Measurements from ENCODE around the gene BMP6.

Gene BMP6

DNA sequence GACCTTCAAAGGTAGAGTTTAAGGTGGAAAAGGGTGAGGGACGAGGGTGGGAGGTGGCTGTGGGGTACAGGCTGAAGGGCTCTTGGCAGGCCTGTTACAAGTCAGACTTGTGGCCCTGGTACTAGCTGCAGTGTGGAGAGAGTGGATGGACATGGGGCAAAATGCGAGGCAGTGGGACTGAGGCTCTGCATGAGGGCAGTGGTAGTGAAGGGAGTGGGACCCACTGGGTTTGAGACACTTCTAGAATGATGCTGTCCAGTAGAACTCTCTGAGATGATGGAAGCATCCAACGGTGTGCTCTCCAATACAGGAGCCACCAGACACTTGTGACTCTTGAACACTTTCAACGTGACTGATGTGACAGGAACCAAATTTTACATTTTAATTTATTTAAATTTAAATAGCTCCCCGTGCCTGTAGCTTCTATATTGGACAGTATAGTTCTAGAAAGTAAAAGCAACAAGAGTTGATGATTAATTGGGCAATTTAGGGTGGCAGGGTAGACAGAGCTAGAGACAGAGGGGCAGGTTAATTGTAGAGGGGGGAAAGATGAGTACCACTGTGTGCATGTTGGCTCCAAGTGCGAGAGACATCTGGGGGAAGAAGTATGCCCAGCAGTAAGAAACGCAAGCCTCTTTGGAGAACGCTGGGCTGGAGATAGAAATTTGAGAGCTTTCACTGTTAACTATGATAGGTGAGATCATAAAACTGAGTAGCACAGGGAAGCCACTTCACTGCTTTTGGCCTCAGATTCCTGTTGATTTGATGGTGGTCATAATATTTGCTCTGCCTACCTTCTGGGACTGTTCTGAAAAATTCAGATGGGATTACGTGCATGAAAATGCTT, 107.2 kb downstream of the BMP6 start:
- DNase-seq (ENCODE audit: low spot score), result no peak

DNA sequence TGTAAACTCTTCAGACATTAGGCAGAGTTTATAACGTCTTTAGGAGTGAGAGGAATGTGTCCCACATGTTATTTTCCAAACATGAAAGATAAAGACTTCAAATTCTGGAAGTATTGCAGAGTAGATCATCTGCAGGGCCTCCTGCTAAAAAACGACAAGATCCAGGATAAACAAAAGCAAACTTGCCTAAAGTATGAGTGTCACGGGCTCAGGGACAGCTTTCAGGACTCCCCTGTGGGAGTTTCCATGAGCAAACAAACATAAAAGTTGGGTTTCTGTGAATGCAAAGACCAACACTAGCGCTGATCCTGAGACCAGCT, 107.8 kb downstream of the BMP6 start:
- no peak for DNase-seq (ENCODE audit: low spot score)

DNA sequence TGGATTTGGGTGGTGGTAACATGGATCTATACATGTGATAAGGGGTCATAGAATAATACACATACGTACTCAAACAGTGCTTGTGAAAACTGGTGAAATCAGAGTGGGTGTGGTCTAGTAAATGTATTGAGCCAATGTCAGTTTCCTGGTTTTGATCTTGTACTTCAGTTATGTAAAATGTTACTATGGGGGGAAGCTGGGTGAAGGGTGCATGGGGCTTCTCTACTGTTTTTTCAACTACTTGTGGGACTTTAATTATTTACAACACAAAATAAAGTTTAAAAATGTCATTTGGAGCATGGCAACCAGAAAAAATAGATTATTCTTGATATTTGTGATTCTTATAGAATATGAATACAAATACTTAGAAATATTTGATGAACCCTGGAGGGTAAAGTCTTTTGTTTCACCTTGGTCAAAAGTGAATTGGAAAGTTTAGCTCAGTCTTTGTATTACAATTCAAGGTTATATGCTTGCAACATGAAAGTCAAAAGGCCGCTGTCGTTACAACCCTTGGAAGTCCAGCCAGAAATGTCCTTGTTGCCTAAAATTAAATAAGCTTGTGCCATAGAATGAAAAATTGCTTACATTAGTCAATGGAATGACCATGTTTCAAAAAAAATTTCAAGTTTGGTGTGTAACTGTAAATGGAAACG, 110.6 kb downstream of the BMP6 start:
- DNase-seq (ENCODE audit: low spot score), result no peak

DNA sequence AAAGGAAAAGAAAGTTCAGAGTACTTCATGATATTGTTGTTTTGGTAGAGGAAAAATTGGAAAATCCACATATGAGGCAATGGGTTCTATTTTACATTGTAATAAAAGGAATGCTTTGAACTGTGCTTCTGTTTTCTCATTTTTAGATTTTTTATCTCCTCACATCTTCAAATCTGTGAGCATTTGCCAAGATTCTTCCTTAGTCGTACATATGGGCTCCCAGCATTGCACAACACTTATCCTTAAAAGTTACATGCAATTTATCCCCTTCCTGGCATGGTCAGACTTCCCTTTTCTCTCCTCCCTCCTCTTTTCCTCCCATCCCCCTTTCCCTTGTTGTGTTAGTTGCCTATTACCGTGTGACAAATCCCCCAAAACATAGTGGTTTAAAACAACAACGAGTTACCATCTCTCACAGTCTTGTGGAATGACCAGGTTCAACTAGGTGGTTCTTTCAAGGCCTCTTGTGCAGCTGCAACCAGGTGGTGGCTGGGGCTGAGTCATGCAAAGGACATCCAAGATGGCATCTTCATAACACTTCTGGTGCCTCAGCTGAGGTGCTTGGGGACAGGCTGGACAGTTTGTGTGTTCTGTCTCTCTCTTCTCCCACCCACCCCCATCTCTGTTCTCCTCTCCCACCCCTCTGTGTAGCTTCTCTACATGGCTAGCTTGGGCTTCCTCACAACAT, 116.0 kb downstream of the BMP6 start:
- no peak for DNase-seq (ENCODE audit: low spot score)

DNA sequence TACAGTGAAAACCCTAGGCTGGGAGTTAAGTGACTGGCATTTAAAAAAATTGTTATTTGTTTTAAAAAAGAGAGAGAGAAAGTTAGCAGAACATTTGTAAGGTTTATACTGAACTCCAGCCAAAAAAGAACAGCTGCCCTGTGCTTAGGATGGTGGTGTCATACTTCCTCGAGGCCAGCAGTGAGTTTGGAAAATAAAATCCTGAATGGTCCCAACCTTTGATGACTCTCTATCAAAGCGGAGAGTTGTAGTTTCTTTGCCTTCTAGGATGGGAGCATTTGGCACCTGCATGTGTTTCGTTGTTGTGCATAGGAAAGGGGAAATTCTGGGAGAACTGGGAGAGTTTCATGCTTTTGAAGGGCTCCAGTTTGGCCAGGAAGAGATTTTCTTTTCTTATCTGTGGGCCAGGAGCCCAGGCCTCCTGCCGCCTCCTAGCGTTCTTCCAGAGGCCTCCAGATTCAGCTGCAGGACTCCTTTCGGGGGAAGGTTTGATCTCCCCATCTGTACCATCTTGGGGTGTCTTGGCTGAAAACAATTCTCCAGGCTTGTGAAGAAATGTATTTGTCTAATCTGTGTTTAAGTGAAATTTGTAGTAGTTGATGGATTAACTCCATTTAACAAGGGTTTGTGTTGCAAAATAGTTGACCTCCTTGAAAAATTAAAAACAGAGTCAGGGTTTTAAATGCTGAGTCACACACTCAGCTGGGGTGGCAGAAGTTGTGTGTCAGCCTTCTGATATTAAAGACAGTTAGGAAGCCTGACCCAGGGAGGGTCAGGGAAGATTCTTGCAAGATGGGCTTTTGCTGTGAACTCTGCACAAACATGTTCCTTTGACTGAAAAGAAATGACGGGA, 121.3 kb downstream of the BMP6 start:
- DNase-seq (ENCODE audit: low spot score), result no peak

DNA sequence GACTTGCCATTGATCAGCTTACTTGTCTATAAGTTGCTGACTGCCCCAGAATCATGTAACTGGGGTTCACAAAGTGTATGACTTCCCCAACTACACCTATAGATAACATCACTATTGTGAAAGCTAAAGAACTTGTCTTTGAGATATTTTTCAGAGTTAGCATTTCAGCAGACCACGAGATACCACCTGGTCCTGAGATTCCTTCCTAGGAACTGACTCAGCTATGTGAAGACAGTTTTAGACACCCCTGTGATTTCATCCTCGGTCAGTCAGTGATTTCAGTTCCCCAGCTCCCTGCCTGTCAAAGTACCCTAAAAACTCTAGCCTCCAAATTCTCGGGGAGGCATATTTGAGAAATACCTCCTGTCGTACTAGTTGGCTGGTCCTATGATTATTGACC, 122.3 kb downstream of the BMP6 start:
- no peak for DNase-seq (ENCODE audit: low spot score)

DNA sequence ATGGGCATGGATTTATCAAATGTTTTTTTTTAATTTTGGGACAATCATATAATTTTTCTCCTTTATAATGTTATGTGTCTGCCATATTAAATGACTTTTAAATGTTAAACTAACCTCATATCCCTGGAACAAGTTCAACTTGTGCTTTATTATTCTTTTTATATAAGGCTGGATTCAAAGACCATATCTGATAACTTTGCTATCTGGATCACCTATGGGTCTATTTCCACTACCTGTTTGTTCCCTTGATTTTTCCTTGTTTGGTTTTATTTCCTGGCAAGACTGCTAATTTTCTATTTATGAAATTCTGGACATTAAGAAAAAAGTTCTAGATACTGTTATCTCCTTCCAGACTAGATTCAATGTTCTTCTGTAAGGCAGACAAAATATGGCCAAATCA, 125.9 kb downstream of the BMP6 start:
- DNase-seq (ENCODE audit: low spot score), result no peak

DNA sequence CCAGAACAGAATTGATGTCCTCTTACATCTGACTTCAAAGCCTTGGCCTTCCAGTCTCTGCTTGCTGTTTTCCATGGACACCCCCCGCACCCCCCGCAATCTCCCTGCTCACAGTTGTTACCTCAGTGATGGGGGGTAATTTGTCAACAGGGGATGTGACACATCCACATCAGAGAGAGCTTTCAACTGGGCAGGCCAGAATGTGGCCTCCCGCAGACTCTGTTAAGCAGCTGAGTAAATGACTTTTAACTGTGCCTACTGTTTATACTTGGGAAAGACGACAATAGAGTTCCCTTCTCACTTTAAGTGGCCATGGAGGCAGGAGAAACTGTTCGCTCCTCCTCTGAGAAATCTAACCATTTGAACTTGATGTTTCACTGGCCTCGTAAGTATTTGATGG, 133.7 kb downstream of the BMP6 start:
- no peak for DNase-seq (ENCODE audit: low spot score)

DNA sequence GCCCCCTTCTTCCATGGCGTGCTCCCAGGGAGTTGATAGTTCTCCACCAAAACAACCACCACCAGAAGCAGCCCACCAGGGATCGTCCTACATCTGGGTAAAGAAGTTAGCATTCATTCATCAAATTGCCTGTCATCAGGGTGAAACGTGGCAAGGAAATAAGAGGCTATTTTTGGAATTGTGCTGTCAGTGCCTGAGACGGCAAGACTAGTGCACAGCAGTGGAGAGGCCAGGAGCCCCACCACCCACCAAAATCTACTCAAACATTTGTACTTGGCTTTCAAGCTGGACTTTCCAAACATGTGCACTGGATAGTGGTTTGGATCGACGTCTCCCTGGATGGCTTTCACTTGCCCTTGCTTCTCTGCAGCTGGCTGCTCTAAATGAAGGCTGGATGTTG, 139.9 kb downstream of the BMP6 start:
- DNase-seq (ENCODE audit: low spot score), result no peak

DNA sequence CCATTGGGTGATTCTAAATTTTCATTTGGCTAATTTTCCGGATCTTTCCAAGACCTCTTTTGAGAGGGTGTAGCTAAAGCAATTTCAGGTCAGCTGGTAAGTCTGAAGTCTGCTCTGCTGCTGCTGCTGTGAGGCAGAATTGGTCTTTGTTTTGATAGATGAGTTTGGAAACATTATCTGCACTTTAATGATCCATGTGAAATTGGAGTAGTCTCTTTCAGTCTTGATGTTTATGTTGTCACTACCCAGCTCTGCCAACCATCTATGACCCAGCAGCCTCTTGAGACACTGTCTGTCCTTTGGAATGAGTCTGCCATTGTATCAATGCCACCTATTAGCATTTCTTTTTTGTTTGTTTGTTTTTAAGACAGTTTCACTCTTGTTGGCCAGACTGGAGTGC, 140.6 kb downstream of the BMP6 start:
- no peak for DNase-seq (ENCODE audit: low spot score)

DNA sequence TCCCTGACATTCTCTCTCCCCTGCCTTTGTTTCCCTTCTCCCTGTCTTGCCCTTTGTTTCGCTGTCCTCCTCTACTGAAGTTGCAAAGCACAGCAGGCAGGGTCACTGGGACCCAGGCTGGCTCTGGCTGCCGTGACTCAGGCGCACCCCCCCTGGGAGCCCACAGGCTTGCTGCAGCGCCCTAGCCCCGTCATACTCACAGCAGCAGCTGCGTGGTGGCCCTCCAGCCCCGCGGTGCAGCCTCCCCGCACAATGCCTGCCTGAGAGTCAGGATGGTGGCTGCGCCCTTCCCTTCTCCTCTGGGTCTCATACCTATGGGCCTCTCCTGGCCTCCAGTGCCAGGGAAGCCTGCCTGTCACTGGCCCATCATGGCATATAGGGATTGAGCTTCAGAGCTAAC, 143.0 kb downstream of the BMP6 start:
- no peak for DNase-seq (ENCODE audit: low spot score)

DNA sequence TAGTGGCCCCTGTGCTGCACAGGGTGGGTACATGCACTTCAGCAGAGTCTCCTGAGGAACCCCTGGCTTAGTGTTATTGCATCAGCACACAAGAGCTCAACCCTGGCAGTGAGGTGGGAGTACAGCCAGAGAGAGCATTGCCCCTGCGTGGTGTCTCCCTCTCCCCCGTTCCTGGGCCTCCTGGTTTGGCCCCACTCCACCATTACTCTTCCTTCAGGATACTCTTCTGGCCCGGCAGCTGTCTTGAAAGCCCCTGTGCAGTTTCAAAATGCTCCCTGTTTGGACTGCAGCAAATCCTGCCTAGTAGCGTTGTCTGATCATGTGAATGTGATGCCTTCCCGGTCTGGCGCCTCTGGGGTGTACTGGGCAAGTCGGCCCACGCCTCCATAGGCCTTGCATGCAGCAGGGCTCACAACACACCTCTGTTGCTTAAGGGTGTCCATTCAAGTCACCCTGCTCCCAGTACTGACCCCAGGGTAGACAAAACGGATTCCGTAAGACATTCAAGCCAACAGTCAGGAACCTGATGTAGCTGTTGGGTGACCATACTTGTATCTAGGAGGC, 152.6 kb downstream of the BMP6 start:
- no peak for DNase-seq (ENCODE audit: low spot score)

DNA sequence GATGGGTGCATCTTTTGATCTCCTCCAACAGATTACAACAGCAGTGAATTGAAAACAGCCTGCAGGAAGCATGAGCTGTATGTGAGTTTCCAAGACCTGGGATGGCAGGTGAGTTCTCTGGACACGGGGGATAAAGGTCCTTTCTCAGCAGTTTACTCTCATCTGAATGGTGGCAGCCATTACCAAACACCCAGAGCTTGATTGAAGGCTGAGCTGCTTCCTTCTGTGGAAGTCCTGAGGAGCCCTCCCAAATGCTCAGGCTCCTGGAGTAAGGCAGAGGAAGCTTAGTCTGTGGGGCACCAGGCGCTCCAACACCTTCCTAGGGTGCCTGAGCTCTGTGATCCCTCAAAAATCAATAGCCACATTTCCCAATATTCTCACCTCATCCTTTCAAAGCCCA, 153.1 kb downstream of the BMP6 start:
- no peak for DNase-seq (ENCODE audit: low spot score)

DNA sequence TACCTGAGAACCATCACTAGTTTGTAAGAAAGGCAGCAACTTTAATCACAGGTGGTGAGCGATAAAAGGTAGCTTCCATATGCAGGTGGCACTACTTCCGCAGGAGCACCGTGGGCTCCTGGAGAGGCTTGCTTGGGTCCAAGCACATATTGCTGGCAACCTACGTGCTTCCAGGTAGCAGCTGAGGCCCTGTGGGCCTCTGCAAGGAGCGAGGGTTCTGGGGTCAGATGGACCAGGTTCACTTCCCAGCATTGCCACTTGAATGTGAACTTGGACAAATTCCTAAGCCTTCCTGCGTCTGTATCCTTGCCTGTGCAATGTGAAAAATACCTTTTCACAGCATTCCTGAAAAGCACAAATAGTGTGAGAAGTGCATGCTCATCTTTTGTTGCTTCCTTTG, 153.7 kb downstream of the BMP6 start:
- no peak for DNase-seq (ENCODE audit: low spot score)

DNA sequence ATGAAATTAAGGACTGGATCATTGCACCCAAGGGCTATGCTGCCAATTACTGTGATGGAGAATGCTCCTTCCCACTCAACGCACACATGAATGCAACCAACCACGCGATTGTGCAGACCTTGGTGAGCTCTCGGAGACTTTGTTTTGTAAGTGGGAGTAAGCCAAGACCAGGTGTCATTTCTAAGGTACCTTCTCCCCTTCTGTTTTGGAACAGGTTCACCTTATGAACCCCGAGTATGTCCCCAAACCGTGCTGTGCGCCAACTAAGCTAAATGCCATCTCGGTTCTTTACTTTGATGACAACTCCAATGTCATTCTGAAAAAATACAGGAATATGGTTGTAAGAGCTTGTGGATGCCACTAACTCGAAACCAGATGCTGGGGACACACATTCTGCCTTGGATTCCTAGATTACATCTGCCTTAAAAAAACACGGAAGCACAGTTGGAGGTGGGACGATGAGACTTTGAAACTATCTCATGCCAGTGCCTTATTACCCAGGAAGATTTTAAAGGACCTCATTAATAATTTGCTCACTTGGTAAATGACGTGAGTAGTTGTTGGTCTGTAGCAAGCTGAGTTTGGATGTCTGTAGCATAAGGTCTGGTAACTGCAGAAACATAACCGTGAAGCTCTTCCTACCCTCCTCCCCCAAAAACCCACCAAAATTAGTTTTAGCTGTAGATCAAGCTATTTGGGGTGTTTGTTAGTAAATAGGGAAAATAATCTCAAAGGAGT, 154.2 kb downstream of the BMP6 start:
- DNase-seq (ENCODE audit: low spot score), result no peak

DNA sequence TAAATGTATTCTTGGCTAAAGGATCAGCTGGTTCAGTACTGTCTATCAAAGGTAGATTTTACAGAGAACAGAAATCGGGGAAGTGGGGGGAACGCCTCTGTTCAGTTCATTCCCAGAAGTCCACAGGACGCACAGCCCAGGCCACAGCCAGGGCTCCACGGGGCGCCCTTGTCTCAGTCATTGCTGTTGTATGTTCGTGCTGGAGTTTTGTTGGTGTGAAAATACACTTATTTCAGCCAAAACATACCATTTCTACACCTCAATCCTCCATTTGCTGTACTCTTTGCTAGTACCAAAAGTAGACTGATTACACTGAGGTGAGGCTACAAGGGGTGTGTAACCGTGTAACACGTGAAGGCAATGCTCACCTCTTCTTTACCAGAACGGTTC, 154.8 kb downstream of the BMP6 start:
- no peak for DNase-seq (ENCODE audit: low spot score)

DNA sequence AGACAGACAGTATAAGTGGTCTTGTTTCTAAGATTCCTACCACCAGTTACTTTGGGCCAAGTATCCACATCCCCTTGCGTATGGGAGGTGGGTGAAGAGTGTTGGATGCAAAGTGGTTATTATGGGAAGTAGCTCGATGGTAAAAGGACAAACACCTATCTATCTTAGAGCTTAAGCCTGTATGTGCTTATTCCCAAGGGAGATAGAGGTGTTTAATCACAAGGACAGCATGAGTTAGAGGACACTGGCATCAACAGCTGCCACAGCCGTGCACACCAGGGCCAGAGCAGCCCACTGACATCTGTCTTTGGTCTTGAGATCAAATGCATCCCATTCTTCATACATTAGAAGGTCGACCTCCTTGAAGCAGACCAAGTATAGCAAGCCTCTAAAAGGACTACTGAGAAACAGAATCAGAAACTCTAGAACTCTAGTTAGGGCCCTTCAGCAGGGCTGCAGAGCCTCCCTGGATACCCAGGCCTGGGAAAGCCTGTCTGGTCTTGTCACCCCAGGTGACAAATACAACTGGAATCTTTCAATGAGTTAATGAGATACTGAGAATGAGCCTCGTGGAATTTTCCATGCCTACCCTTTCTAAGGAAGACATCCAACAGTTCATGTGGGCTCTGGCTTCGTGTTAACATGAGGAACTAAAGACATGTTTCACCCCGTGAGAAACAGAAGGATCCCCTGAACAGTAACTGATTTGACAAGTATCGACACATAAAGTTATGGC, 156.0 kb downstream of the BMP6 start:
- DNase-seq (ENCODE audit: low spot score), result no peak

DNA sequence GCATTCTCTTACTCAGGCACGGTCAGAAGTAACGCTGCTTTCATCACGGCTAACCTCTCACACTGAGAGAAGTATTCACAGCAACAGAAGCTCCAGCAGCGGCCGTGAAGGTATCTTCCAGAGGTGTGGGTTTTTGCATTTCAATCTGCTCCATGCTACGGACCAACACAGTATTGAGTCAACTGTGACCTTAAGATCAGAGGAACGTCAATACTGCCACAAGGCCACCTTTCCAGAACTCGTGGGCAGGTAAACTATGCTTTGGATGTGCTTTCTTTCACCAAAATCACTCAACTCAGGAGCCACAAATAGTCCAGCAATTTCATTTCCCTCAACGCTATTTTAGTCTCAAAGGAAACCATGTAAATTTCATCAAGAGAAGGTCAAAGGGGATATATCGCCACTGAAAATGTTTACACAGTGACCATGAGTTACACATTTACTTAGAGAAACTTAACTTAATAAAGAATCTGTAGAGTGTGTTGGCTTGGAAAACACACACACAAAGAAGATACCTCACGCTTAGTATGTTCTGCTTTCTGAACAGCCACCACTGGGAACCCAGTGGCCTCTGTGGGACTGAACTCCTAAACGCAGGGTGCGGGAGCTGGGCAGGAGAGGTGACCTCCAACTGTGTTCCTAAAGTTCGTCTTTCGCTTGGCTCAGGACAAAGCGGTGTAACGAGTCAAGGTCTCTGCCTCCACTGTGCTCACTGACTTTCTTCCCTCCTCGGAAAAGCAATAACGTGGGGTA, 156.8 kb downstream of the BMP6 start:
- DNase-seq (ENCODE audit: low spot score), result no peak

DNA sequence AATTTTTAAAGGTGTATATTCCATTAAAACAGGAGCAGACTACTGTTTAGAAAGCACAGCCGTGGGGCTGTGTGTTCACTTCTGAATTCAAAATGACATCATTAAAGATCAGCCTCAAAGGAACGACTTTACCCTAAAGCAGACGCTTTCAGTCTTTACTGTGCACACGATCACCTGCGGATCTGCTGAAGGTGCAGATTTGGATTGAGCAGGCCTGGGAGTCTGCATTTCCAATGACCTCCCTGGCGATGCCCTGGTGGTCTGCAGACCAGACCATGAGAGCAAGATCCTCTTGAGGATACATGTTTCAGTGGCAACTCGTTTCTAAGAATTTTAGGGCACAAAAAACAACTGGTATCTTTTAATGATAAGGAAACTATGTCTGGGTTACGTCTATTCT, 157.5 kb downstream of the BMP6 start:
- no peak for DNase-seq (ENCODE audit: low spot score)

DNA sequence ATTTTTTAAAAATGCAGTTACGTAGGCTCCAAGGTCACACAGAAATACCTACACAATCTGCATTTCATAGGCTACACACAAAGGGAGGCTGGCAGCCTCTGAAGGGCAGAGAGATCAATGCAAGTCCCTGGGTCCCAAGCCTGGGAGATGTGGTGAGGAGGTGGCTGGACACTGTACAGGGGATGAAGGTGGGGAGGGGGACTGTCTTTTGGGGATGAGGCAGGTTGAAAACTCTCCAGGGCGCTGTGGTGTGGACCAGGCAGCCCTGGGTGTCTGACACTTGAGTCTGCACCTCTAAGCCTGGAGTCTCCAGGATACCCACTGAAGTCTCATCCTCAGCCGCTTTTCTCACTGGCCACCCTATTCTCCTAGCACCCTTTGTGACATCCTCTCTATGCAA, 160.2 kb downstream of the BMP6 start:
- no peak for DNase-seq (ENCODE audit: low spot score)
